NCI-H446 treated with DMSO at 0.1 percent for 48 hours (cell line): ENCODE results near the gene CDH12.
"Not testable (repeated sequence)": the region's sequence is repeated elsewhere in the genome, so short reads cannot be mapped to it uniquely, and the experiment has no call there.

Experiments
- DNase-seq: peaks from one replicate; lab custom pipeline; 2025; lab: John Stamatoyannopoulos, UW

Gene CDH12

DNA sequence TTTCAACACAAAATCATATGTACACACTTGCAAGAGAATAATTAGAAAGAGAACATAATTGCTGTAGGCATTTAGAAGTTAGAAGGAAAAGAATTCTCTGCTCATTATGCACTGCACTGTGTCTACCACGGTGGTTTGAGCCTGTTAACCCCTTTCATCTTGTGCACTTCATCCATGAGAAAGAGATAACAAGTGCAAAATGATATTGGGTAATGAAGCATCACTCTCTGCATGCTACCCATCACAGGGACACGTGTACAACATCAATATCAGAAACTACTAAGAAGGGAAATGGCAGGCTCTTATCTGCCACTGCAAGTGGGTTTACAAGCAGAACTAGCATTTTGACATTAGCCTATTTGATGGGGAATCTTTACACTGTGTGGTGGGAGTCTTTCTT lies 202.6 kb downstream of the CDH12 start:
- DNase-seq: no peak

- no peak for DNase-seq
These were observed 204.1 kb downstream of the CDH12 start for GRCh38 chr5:22649074-22649473.

DNA sequence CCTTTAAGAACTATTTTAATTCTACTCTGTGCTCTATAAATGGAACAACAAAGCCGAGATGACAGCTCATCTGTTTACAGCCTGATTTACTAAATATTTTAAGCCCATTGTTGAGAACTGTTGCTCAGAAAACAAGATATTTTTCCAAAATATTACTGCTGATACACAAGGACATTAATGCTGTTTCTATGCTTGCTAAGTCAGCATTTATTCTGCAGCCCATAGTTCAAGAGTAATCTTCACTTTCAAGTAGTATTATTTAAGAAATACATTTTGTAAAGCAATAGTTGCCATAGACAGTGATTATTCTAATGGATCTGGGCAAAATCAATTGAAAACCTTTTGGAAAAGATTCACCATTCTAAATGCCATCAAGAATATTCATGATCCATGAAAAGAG lies 208.3 kb downstream of the CDH12 start:
- DNase-seq: no peak

DNA sequence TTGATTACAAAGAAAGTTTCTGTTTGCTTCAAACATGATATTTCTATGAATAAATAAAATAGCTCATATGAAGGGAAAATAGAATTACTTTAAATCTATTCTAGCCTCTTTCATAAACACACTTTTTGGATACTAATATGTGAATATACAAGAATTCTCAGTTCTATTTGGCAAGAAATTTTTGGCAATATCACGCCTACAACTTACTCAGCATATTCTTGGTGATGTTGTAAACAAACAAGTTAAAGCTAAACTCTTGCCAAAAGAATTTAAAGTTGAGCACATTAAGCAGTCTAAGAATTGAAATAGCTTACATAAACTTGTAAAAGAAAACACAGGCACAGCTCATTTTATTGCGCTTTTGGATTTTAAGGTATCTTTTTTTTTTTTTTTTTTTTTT lies 209.8 kb downstream of the CDH12 start:
- DNase-seq: no peak

DNA sequence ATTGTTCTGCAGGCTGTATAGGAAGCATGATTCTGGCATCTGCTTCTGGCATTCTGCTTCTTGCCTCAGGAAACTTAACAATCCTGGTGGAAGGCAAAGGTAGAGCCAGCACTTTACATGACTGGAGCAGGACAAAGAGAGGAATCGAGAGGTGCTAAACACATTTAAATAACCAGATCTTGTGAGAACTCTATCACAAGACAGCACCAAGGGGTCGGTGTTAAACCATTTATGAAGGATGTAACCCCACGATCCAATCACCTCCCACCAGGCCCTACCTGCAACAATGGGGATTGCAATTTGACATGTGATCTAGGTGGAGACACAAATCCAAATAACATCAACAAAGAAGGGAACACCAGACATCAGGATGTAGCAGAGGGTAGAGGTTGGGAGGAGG lies 221.5 kb downstream of the CDH12 start:
- no peak for DNase-seq

- no peak for DNase-seq
These were observed 226.1 kb downstream of the CDH12 start for GRCh38 chr5:22627029-22627428.

- DNase-seq: no peak
These were observed 227.7 kb downstream of the CDH12 start for GRCh38 chr5:22625451-22625850.

GRCh38 chr5:22621084-22621483 lies 232.1 kb downstream of the CDH12 start:
- DNase-seq: no peak

GRCh38 chr5:22615964-22616363 lies 237.2 kb downstream of the CDH12 start:
- no peak for DNase-seq

DNA sequence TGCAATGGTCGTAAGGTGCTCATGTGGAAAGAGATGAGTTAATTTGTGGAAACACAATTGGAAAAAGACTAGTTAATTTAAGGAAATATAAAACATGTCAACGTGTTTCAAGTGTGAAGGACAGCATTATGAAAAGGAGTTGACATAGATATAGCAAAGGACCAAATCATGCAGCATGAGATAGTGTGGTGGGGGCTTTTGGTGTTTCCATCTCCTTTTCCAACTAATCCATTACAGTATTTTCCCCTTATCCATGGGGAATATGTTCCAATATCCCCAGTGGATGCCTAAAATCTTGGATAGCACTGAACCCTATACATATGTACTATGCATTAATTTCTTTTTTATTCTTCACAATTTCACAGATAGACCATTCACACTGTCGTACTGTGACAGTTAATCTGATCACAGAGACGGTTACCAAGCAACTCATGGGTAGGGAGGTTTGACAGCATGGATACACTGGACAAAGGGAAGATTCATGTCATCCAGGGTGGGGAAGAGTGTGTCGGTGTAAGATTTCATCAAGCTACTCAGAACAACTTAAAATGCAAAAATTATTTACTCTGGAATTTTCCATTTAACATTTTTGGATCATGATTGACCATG lies 238.6 kb downstream of the CDH12 start:
- DNase-seq: no peak

DNA sequence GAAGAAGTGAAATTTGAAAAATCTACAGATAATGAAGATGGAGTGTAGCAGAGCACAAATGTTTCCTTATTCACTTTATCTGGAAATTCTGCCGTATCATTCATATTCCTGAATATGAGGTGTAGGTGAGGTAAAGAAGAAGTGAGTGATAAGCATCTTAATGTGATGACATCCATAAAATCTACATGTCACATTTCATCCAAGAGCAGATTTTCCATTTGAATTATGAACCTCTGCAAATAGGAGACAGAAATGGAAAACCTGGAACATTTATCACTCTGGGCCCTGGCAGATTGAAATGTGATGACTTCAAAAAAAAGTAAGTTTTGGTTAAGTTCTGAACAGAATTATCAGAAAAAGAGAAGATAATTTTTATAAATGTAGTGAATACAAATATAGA lies 240.2 kb downstream of the CDH12 start:
- DNase-seq: no peak

DNA sequence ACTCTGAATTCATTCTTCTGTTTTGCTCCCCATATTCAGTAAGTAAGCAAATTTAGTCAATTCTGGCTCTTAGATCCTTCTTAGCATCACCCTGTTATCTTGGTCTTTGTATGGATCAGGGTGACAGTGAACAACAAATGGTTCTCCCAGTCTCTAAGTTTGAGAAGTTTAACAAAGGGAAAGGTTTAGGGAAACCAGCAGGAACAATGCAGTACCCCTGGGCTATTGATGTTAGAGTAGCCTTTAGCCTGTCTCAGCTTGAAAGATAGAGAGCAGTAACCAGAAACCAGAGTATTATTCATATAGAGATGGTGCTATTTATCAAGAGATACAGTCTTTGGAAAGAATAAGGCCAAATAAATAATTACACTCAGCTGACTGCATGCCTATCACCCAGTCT lies 241.8 kb downstream of the CDH12 start:
- DNase-seq: no peak

- not testable (repeated sequence) for DNase-seq
These were observed 245.6 kb downstream of the CDH12 start for GRCh38 chr5:22607498-22607897.

DNA sequence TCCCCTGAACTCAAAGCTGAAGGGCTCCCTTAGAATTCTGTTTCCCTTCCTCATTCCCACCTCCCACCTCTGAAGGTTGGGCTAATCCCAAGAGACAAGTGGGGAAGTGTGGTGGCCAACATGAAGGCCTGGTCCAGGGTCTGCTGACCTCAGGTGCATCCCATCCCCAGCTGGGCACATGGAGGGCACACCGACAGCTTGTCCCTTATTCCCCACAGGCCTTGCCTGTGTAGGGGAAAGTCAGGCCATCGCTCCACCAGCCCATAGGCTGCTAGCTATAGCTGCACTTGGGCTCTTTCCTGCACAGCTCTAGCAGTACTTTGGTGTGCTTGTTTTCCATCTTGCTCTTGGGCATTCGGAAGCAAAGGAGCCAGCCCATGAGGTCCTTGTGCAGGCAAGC lies 247.7 kb downstream of the CDH12 start:
- no peak for DNase-seq

GRCh38 chr5:22604711-22605110 lies 248.4 kb downstream of the CDH12 start:
- DNase-seq: no peak

GRCh38 chr5:22598796-22599195 lies 254.3 kb downstream of the CDH12 start:
- no peak for DNase-seq

- no peak for DNase-seq
These were observed 256.7 kb downstream of the CDH12 start for GRCh38 chr5:22596404-22596970.

GRCh38 chr5:22594491-22594890 lies 258.7 kb downstream of the CDH12 start:
- no peak for DNase-seq

- no peak for DNase-seq
These were observed 259.6 kb downstream of the CDH12 start for GRCh38 chr5:22593592-22593991.

DNA sequence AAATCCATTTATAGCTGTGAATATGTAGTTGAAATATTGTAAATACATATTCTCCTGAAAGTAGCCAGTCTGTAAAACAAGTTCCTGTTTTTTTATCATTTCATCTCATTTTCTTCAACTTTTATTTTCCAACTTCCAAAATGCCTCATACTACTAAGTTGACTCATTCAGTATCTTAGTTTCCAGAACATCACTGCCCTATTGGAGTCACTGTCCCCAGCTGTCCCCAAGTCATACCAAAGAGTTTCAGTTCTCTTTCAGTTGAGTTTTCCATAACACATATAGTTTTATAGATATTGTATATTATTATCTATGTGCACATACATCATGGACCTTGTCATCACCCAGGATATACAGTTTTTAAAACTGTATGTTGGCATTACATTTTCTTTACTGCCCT lies 261.7 kb downstream of the CDH12 start:
- no peak for DNase-seq

- no peak for DNase-seq
These were observed 262.4 kb downstream of the CDH12 start for GRCh38 chr5:22590677-22591268.

GRCh38 chr5:22577711-22578110 lies 275.4 kb downstream of the CDH12 start:
- no peak for DNase-seq

DNA sequence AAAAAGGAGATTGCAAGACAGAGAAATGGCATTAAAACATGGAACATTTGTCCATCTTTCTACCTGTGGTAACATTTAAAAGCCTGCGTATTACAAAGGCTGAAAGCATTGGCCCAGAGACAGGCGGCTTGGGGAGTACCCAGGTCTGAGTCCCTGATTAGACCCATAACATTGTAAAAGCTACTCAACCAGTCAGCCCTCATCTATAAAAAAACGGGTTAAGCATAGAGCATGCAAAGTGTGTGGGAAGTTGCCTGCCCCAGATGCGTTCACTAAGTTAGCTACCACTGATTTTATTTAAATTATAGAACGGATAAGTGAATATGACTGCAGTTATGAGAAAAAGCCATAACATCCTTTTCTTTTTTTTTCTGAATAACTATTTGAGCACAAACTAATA lies 276.1 kb downstream of the CDH12 start:
- no peak for DNase-seq

DNA sequence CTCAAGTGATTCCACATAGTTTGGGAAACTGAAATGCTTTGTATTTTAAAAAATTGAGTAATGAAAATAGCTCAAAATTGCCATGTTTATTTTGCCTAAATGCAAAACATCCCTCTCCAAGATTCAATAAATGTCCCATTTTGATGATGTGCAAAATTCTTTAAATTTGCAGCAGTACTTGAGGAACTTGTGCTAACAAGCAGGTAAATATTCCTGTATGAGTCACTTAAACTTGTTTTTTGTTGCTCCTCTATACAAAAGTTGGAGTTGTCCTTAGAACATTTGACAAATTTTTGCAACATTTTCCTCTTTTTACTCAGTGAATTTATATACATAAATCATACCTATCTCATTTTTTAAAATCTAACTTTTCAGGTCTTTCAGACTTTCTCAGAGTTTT lies 280.2 kb downstream of the CDH12 start:
- no peak for DNase-seq
